GM12864 (cell line): Measurements from ENCODE around the gene SNX27.

Experiments used
- DNase-seq: peaks from one replicate; pipeline ENCODE4 v3.0.0-alpha.2; 2011; ENCODE audit warnings: low read depth
- H3K4me3 ChIP-seq: 2 replicates; pipeline ENCODE4 v1.5.1; 2011; ENCODE audit warnings: mild to moderate bottlenecking, low read depth, low read length, control low read depth
- TF ChIP-seq, protein P1 (sequence below): IDR thresholded peaks from 2 replicates; pipeline ENCODE4 v1.5.1; 2011; ENCODE audit warnings: low read depth, mild to moderate bottlenecking, moderate library complexity, low read length, control low read depth, inconsistent platforms; ENCODE audit errors: missing control alignments

Gene SNX27

GRCh38 chr1:151684128-151684527 lies 72.3 kb downstream of the SNX27 start:
- TF ChIP-seq, protein P1, sequence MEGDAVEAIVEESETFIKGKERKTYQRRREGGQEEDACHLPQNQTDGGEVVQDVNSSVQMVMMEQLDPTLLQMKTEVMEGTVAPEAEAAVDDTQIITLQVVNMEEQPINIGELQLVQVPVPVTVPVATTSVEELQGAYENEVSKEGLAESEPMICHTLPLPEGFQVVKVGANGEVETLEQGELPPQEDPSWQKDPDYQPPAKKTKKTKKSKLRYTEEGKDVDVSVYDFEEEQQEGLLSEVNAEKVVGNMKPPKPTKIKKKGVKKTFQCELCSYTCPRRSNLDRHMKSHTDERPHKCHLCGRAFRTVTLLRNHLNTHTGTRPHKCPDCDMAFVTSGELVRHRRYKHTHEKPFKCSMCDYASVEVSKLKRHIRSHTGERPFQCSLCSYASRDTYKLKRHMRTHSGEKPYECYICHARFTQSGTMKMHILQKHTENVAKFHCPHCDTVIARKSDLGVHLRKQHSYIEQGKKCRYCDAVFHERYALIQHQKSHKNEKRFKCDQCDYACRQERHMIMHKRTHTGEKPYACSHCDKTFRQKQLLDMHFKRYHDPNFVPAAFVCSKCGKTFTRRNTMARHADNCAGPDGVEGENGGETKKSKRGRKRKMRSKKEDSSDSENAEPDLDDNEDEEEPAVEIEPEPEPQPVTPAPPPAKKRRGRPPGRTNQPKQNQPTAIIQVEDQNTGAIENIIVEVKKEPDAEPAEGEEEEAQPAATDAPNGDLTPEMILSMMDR, result no peak
- DNase-seq, result no peak
- no peak overlapping the region for H3K4me3 ChIP-seq

DNA sequence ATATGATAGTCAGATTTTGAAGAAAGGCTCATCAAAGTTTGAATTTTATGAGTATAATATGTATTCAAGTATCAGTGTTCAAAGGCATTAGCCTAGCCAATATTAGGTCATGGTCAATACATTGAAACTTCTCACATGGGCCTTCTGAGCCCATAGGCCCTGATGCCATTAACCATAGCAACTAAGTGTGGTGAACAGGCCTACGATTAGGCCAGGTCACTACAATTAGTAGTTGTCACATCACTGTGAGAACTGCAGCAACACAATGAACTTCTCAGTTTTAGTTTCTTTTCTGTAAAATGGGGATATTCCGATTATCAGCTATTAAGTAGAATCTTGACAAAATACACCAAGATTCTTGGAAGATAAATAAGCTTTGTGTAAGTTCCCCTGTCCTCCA lies 74.7 kb downstream of the SNX27 start:
- TF ChIP-seq, protein P1, result no peak
- H3K4me3 ChIP-seq, result no peak overlapping the region
- DNase-seq, result no peak

DNA sequence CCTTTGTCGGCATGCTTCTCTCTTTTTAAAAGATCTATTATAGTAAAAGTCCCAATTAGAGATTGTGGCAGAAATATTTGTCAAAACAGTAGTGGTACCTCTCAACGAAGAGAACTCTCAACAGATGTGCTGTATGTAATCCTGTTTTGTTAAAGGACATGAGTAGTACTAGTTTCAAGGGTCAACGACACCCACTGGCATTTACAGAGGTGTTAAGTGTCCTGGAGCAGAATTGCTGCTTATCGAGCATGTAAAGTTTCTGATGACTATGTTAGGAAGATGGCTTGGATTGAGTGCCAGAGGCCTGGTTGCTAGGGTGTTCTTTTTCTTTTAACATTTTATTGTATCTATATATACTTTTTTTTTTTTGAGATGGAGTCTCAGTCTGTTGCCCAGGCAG lies 77.6 kb downstream of the SNX27 start:
- TF ChIP-seq, protein P1, result no peak
- no peak for DNase-seq
- no peak overlapping the region for H3K4me3 ChIP-seq

GRCh38 chr1:151692226-151692625 lies 80.4 kb downstream of the SNX27 start:
- H3K4me3 ChIP-seq, result no peak overlapping the region
- no peak for DNase-seq
- TF ChIP-seq, protein P1, result no peak

DNA sequence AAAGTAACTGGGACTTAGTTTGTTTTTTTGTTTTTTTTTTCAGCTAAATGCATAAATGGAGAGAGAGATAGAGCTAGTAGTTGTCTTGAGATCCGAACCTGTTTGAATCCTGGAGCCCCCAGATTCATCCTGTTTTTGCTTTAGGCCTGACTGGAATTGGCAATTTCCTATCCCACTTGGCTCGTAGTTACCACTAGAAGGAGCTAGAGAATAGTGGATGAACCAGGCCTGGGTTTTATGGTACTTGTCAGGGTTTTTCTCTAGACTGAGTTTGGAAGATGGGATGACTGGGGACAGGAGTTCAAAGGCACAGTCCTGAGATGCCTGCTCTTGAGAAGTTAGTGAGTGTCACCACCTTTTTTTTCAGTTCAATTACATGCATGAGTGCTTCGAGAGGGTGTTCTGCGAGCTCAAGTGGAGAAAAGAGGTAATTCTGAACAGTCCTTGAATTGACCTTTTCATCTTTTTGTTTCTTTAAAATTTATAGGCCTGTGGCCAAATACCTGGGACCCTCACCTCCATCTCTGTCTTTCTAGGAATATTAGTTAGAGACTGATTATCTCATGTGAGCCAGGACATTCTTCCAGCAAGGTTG lies 81.3 kb downstream of the SNX27 start:
- DNase-seq, result no peak
- TF ChIP-seq, protein P1, result peak; percentile 60
- no peak overlapping the region for H3K4me3 ChIP-seq

GRCh38 chr1:151701515-151701914 lies 89.7 kb downstream of the SNX27 start:
- H3K4me3 ChIP-seq, result no peak overlapping the region
- no peak for DNase-seq
- TF ChIP-seq, protein P1, result no peak

DNA sequence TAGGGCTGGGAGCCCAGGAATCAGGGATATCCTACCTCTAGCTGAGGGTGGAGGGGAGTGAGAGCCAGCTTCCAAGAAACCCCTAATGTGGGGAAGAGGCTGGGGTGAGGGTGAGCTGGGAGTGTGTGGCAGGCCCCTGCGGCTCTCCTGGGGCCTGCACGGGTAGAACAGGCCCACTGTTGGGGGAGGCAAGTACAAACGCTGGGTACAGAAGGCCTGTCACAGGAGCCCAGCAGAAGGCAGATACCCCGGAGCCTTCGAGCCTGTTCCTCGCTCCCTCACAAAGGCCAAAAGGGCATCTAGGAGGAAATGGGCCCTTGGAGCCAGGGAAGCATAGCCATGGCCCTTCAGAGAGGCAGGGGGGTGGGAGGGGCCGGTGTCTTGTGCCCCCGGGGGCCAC lies 91.1 kb downstream of the SNX27 start:
- no peak overlapping the region for H3K4me3 ChIP-seq
- DNase-seq, result no peak

More for the DNA sequence above, 91.1 kb downstream of the SNX27 start:
- TF ChIP-seq, protein P1, result no peak
